PFSK-1 (cell line): Measurements from ENCODE around the gene IGFBP5.

Source experiments
- FOXP2 ChIP-seq: optimal IDR thresholded peaks from 2 replicates; pipeline ENCODE3; 2011; ENCODE audit warnings: borderline replicate concordance, control low read depth, inconsistent platforms; ENCODE audit not compliant: insufficient read depth; ENCODE audit errors: extremely low read length, extremely low read depth
- POLR2AphosphoS5 ChIP-seq: IDR thresholded peaks from 2 replicates; pipeline ENCODE4 v1.6.1; 2012; ENCODE audit warnings: low read depth, mild to moderate bottlenecking, control low read depth, low read length, moderate library complexity
- REST ChIP-seq, 2 experiments: IDR thresholded peaks; 2 replicates each; pipeline versions ENCODE4 v1.6.1 to v1.8.0; 2011 to 2012; ENCODE audit warnings: low read depth in 2 of 2, low read length in 2 of 2, control low read depth in 1 of 2, inconsistent platforms in 1 of 2, mild to moderate bottlenecking in 1 of 2, moderate library complexity in 1 of 2; ENCODE audit not compliant: insufficient read depth in 1 of 2
- SIN3A ChIP-seq: IDR thresholded peaks from 2 replicates; pipeline ENCODE4 v1.6.1; 2012; ENCODE audit warnings: mild to moderate bottlenecking, low read length, moderate library complexity, borderline replicate concordance; ENCODE audit not compliant: insufficient read depth
- TAF1 ChIP-seq: IDR thresholded peaks from 2 replicates; pipeline ENCODE4 v1.6.1; 2012; ENCODE audit warnings: low read length, control low read depth, borderline replicate concordance; ENCODE audit not compliant: insufficient read depth

The IGFBP5 gene

DNA sequence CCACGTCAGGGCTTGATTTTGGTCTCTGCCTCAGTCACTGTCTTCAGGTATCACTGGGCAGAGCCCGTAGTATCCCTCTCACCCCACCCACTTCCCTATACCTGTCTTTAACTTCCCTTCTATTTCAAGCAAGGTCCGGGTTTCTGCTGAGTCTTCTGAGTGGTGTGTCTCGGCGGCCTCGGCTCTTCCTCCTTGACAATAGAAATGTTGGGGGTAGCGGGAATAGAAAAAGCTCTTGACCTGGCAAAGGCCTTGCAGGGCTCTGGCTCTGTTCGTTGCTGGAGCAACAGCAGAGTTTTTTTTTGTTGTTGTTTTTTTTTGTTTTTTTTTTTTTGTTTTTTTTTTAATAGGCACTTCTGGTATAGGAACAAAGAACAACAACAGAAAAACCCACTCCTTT lies 16.0 kb upstream of the IGFBP5 start:
- TF ChIP-seq FOXP2 (no peak), SIN3A (no peak), POLR2AphosphoS5 (no peak), REST (IDR thresholded peaks at IDR 0.05; ENCODE audit: insufficient read depth in 1 of 2, low read depth in 2 of 2, low read length in 2 of 2) (no peak), TAF1 (no peak)

GRCh38 chr2:216710551-216711301 lies 15.4 kb upstream of the IGFBP5 start:
- TF ChIP-seq TAF1 = no peak
- no peak for TF ChIP-seq POLR2AphosphoS5
- no peak for TF ChIP-seq FOXP2
- no peak for TF ChIP-seq REST (IDR thresholded peaks at IDR 0.05; ENCODE audit: insufficient read depth in 1 of 2, low read depth in 2 of 2, low read length in 2 of 2)
- TF ChIP-seq SIN3A = no peak

DNA sequence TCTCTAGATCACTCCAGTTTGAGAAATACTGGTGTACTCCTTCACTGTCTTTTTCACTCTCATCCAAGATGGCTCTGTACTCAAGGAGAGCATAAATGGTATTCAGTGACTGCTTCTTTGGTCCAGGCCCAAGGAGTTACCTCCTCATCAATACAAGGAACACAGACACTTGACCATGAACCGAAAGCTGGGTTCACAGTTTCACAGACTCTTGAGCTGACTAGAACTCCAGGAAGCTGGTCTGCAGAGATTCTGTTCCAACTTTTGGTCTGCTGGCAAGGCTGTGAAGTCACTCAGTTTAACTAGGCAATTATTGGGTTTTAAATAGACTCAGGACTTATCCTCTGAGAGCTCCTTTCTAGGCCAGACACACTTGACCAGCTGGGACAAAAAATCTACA lies 7.4 kb upstream of the IGFBP5 start:
- TF ChIP-seq POLR2AphosphoS5 (no peak), TAF1 (no peak), SIN3A (no peak), REST (IDR thresholded peaks at IDR 0.05; ENCODE audit: insufficient read depth in 1 of 2, low read depth in 2 of 2, low read length in 2 of 2) (no peak), FOXP2 (no peak)

- TF ChIP-seq REST (IDR thresholded peaks at IDR 0.05; ENCODE audit: insufficient read depth in 1 of 2, low read depth in 2 of 2, low read length in 2 of 2) (no peak), SIN3A (no peak), POLR2AphosphoS5 (no peak), TAF1 (no peak), FOXP2 (no peak)
These were observed 6.2 kb upstream of the IGFBP5 start for GRCh38 chr2:216701544-216701943.

DNA sequence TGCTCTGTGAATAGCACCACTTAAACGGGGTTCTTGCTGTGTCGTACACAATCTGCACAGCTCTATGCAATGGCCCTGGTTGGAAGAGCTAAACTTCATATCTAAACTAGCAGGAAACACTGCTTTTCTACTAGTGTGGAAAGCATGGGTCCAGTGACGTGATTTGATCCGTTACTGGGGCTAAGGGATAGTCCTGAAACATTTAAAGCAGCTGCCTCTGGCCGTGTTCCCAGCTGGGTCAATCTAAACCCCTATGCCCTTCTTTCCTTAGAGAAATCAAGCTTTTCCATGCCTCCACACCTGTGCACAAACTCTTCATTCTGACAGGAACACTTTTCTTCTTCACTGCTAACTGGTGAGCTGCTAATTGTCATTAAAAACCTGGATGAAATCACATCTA lies 5.4 kb upstream of the IGFBP5 start:
- TF ChIP-seq REST (IDR thresholded peaks at IDR 0.05; ENCODE audit: insufficient read depth in 1 of 2, low read depth in 2 of 2, low read length in 2 of 2) = no peak
- TF ChIP-seq POLR2AphosphoS5 = no peak
- TF ChIP-seq SIN3A = no peak
- TF ChIP-seq FOXP2 = no peak
- TF ChIP-seq TAF1 = no peak
